ENCODE data around the gene PTP4A1. TPM values are rescaled to one million over a fixed set of nuclear protein-coding genes. Genes with fewer than 3 reads are reported as not detected.

The PTP4A1 gene
- total and polyA plus RNA-seq, 2 of the 13 experiments (the other 11 are each of a cell fraction or from before 2014, with no cell fraction given), result 141 to 376 TPM

DNA sequence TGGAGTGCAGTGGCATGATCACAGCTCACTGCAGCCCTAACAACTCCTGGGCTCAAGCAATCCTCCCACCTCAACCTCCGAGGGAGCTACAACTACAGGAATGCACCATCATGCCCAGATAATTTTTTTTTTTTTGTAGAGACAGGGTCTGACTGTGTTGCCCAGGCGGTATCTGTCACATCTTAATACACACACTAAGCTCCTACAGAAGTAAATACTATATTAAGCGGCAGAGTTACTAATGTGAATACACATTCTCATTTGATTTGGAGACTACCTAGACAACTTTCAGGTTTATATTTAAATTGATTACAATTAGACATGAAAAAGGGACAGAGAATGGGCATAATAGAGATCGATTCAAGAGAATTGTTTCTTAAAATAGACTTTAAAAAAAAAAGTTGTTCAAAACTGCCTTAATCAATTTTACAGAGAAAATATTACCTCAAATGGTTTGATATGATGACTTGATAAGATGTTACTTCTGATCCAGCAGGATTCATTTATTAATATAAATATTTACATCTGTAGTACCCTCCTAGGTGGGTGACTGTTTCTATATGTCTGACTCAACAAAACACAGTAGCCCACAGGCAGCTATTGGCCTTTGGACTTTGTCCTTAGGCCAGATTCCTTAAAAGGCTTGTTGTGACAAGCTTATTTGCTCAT lies 7.1 kb upstream of the PTP4A1 start (continued):
- 0 out of 2 replicates have a peak, but pooled peaks have one; percentile 17 for TF ChIP-seq MXD4 (CRISPR knock-in tag; IDR thresholded peaks at IDR 0.05)
- no peak for TF ChIP-seq ATM (IDR thresholded peaks at IDR 0.05; ENCODE audit: borderline replicate concordance)
- TF ChIP-seq YEATS2 (CRISPR knock-in tag; IDR thresholded peaks at IDR 0.05; ENCODE audit: borderline replicate concordance), result peak; percentile 39; the same call in 1 of the 2 replicates
- no peak for TF ChIP-seq RAD21 (CRISPR knock-in tag; IDR thresholded peaks at IDR 0.05)
- TF ChIP-seq ZNF121 (CRISPR knock-in tag; IDR thresholded peaks at IDR 0.05), result peak; percentile 99
- peak; percentile 88; the same call in 1 of the 2 replicates for TF ChIP-seq RCOR2 (CRISPR knock-in tag; IDR thresholded peaks at IDR 0.05)
- peak; percentile 30 for TF ChIP-seq SMC3 (IDR thresholded peaks at IDR 0.05; ENCODE audit: low read length)
- TF ChIP-seq ZNF83 (CRISPR knock-in tag; IDR thresholded peaks at IDR 0.05; ENCODE audit: borderline replicate concordance), result no peak
- TF ChIP-seq CREB1 (IDR thresholded peaks at IDR 0.05), result no peak
- peak; percentile 73; the same call in 1 of the 2 replicates for TF ChIP-seq CREB1 (CRISPR knock-in tag; IDR thresholded peaks at IDR 0.05)
- TF ChIP-seq, protein P1, sequence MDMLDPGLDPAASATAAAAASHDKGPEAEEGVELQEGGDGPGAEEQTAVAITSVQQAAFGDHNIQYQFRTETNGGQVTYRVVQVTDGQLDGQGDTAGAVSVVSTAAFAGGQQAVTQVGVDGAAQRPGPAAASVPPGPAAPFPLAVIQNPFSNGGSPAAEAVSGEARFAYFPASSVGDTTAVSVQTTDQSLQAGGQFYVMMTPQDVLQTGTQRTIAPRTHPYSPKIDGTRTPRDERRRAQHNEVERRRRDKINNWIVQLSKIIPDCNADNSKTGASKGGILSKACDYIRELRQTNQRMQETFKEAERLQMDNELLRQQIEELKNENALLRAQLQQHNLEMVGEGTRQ (IDR thresholded peaks at IDR 0.05; ENCODE audit: low read depth, low read length), result no peak
- TF ChIP-seq, protein P1 (CRISPR knock-in tag; IDR thresholded peaks at IDR 0.05; ENCODE audit: borderline replicate concordance), result peak; percentile 80; the same call in 1 of the 2 replicates
- TF ChIP-seq STAG1 (CRISPR knock-in tag; IDR thresholded peaks at IDR 0.05), result peak; percentile 4; the same call in 1 of the 2 replicates
- TF ChIP-seq HMG20B (CRISPR knock-in tag; conservative IDR thresholded peaks at IDR 0.05), result no peak; the same call in 1 of the 2 replicates
- TF ChIP-seq RBM22 (optimal IDR thresholded peaks at IDR 0.05; ENCODE audit: low read length), result peak; percentile 64
- TF ChIP-seq GATAD2A (CRISPR knock-in tag; IDR thresholded peaks at IDR 0.05), result peak; percentile 92
- peak; percentile 70; the same call in 1 of the 2 replicates for TF ChIP-seq SIX1 (CRISPR knock-in tag; IDR thresholded peaks at IDR 0.05; ENCODE audit: borderline replicate concordance)
- TF ChIP-seq, protein P2, sequence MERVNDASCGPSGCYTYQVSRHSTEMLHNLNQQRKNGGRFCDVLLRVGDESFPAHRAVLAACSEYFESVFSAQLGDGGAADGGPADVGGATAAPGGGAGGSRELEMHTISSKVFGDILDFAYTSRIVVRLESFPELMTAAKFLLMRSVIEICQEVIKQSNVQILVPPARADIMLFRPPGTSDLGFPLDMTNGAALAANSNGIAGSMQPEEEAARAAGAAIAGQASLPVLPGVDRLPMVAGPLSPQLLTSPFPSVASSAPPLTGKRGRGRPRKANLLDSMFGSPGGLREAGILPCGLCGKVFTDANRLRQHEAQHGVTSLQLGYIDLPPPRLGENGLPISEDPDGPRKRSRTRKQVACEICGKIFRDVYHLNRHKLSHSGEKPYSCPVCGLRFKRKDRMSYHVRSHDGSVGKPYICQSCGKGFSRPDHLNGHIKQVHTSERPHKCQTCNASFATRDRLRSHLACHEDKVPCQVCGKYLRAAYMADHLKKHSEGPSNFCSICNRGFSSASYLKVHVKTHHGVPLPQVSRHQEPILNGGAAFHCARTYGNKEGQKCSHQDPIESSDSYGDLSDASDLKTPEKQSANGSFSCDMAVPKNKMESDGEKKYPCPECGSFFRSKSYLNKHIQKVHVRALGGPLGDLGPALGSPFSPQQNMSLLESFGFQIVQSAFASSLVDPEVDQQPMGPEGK (CRISPR knock-in tag; IDR thresholded peaks at IDR 0.05), result 0 out of 2 replicates have a peak, but pooled peaks have one; percentile 22
- 0 out of 2 replicates have a peak, but pooled peaks have one; percentile 34 for TF ChIP-seq ZNF766 (CRISPR knock-in tag; IDR thresholded peaks at IDR 0.05; ENCODE audit: borderline replicate concordance)
- no peak for TF ChIP-seq ZNF569 (CRISPR knock-in tag; IDR thresholded peaks at IDR 0.05; ENCODE audit: borderline replicate concordance)
- TF ChIP-seq, protein P3, sequence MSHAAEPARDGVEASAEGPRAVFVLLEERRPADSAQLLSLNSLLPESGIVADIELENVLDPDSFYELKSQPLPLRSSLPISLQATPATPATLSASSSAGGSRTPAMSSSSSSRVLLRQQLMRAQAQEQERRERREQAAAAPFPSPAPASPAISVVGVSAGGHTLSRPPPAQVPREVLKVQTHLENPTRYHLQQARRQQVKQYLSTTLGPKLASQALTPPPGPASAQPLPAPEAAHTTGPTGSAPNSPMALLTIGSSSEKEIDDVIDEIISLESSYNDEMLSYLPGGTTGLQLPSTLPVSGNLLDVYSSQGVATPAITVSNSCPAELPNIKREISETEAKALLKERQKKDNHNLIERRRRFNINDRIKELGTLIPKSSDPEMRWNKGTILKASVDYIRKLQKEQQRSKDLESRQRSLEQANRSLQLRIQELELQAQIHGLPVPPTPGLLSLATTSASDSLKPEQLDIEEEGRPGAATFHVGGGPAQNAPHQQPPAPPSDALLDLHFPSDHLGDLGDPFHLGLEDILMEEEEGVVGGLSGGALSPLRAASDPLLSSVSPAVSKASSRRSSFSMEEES (CRISPR knock-in tag; IDR thresholded peaks at IDR 0.05), result peak; percentile 38; the same call in 1 of the 2 replicates
- TF ChIP-seq KLF16 (CRISPR knock-in tag; IDR thresholded peaks at IDR 0.05), result peak in 1 of 2 experiments; percentile 82; a peak in 1 of 4 replicates
- TF ChIP-seq, protein P4, sequence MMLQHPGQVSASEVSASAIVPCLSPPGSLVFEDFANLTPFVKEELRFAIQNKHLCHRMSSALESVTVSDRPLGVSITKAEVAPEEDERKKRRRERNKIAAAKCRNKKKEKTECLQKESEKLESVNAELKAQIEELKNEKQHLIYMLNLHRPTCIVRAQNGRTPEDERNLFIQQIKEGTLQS (CRISPR knock-in tag; IDR thresholded peaks at IDR 0.05), result no peak
- no peak for TF ChIP-seq RELA (CRISPR knock-in tag; IDR thresholded peaks at IDR 0.05)
- TF ChIP-seq SMARCC2 (IDR thresholded peaks at IDR 0.05), result peak; percentile 92; the same call in 1 of the 2 replicates
- TF ChIP-seq ELF4 (CRISPR knock-in tag; IDR thresholded peaks at IDR 0.05; ENCODE audit: borderline replicate concordance), result no peak
